Measurements from ENCODE around the gene DFFA. TPM values are rescaled to one million over a fixed set of nuclear protein-coding genes. Genes with fewer than 3 reads are reported as not detected.
"Not testable (repeated sequence)": the region's sequence is repeated elsewhere in the genome, so short reads cannot be mapped to it uniquely, and the experiment has no call there.

Gene DFFA
- total RNA-seq, 2 experiments from 2014 or later, result 76.7 to 81.8 TPM

DNA sequence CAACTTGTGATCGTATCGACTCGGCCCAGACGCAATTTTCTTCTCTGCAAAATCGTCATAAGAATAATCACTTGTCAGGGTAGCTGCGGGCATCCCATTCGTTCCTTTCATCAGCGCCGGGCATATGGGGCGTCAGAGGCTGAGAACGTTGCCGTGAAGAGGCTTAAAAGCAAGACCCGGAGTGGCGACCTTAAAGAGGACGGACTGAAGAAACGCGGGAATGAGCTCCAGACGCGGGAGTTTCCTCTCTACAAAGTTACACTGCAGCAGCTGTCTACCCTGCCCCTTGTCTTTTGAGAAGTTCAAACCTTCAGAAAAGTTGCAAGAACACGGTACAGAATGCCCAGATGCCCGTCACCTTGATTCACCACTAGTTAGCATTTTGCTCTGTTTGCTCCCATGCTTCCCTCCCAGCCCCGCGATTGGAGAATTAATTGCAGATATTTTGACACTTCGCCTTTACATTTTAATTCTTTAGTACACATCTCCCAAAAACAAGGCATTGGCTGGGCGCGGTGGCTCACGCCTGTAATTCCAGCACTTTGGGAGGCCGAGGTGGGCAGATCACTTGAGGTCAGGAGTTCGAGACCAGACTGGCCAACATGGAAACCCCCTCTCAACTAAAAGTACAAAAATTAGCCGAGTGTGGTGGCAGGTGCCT is 41.1 kb downstream of the DFFA start:
- DNase-seq (peak; percentile 38), ATAC-seq (peak; percentile 8)
- Mint-ChIP-seq H3K4me1 (ENCODE audit: low read depth) (peaks cover 16% of the 10 kb centered on the region), H3K4me3 (peak overlapping the region; percentile 88), H3K27ac (peak overlapping the region; percentile 94), H3K27me3 (no peaks in the 10 kb centered on the region), H3K9me3 (no peaks in the 10 kb centered on the region), H3K36me3 (ENCODE audit: low read depth) (no peaks in the 10 kb centered on the region)
- TF ChIP-seq, protein P1, sequence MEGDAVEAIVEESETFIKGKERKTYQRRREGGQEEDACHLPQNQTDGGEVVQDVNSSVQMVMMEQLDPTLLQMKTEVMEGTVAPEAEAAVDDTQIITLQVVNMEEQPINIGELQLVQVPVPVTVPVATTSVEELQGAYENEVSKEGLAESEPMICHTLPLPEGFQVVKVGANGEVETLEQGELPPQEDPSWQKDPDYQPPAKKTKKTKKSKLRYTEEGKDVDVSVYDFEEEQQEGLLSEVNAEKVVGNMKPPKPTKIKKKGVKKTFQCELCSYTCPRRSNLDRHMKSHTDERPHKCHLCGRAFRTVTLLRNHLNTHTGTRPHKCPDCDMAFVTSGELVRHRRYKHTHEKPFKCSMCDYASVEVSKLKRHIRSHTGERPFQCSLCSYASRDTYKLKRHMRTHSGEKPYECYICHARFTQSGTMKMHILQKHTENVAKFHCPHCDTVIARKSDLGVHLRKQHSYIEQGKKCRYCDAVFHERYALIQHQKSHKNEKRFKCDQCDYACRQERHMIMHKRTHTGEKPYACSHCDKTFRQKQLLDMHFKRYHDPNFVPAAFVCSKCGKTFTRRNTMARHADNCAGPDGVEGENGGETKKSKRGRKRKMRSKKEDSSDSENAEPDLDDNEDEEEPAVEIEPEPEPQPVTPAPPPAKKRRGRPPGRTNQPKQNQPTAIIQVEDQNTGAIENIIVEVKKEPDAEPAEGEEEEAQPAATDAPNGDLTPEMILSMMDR (IDR thresholded peaks at IDR 0.05), result no peak
- CTCF ChIA-PET, result interaction anchor here (1.2 to 6.8 kb wide), 8 partner anchors 8 to 384 kb away, joined by 4 to 100 read pairs (median 7); partner anchors contain the start of gene KIF1B
- POLR2A ChIA-PET, result interaction anchor here (0.6 to 1.3 kb wide), 3 partner anchors 31 to 270 kb away, joined by 3 to 4 read pairs (median 3); no protein-coding TSS in a partner anchor
- intact Hi-C loops (cut with micrococcal nuclease), result loop anchor here (10.0 kb wide), 1 partner anchor 64 kb away; no protein-coding TSS in a partner anchor

DNA sequence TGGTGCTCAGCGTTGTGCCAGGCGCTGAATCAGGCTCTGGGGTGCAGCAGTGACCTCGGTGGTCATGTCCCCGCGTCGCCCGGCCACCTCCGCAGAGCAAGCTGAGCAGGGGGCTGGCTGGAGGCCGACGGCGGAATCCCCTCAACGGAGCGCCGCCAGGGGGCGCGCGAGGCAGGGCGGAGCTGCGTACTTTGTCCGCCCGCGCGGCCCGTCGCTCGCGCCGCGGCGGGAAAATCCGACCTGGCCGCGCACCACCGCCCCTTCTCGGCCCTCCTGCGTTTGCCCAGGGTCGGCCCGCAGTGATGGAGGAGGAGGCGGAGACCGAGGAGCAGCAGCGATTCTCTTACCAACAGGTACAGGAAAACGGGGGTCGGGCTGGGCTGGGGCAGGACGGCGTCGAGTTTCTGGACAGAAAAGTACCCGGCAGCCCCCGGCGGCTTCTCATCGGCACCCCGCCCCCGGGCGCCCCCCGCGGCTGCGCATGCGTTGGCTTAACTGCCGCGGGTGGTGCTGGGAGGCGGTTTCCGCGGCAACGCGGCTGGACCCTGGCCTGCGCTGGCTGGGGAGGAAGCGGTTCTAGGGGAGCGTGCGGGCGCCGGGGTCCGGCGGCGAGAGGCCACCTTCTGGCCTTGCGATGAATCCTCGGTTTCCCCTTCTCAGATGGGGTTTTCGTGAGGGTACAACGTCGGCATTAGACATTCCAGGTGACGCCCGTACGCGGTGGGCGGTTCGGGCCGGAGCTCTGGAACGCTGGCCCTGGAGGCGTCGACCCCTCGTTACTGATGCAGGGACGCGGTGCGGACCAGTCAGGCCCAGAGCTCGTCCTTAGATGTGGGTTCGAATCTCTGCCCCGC is 41.9 kb downstream of the DFFA start, which contains the start of gene CENPS:
Gene CENPS (plus strand): TSS at position 218 of the 854 bp plus-strand sequence. CDS start 85 bp downstream, at position 303.
- Mint-ChIP-seq H3K4me3 (peak within 1 kb of the TSS; percentile 88), H3K27me3 (no peaks in the 10 kb centered on the region), H3K4me1 (ENCODE audit: low read depth) (peaks cover 16% of the 10 kb centered on the region), H3K9me3 (no peaks in the 10 kb centered on the region), H3K27ac (peak within 1 kb of the TSS; percentile 94), H3K36me3 (ENCODE audit: low read depth) (no peaks in the 10 kb centered on the region)
- peak; percentile 95 for DNase-seq
- intact Hi-C loops (cut with micrococcal nuclease), result loop anchor here (10.0 kb wide), 1 partner anchor 64 kb away; no protein-coding TSS in a partner anchor
- ATAC-seq, result peak; percentile 90
- ChIA-PET POLR2A (interaction anchor here (0.6 to 1.8 kb wide), 9 partner anchors 29 to 487 kb away, joined by 3 to 5 read pairs (median 3); partner anchors contain the start of genes KIF1B, LZIC and NMNAT1), CTCF (interaction anchor here (0.7 to 6.8 kb wide), 18 partner anchors 9 to 630 kb away, joined by 3 to 100 read pairs (median 4); partner anchors contain the start of gene KIF1B)
- TF ChIP-seq, protein P1 (IDR thresholded peaks at IDR 0.05), result peak; percentile 98

DNA sequence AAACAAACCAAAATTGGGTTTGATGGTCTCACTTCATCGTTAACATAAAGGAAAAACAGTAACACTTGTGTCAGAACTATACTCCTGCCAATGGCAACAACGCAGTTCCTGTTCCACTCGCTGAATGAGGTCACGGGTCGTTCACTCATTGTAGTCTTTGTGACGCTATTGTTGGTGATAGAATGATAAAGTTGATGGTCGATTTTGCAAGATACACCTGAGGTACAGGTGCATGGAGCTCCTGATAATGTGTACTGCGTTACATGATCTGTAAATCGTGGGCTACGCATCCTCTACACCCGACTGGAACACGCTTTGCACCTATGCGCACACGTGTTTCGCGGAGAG is 42.5 kb downstream of the DFFA start:
- H3K36me3 Mint-ChIP-seq (ENCODE audit: low read depth), result no peaks in the 10 kb centered on the region
- ChIA-PET CTCF (interaction anchor here (0.6 to 6.8 kb wide), 19 partner anchors 10 to 630 kb away, joined by 3 to 100 read pairs (median 4); partner anchors contain the start of gene KIF1B), POLR2A (interaction anchor here (0.6 to 1.8 kb wide), 7 partner anchors 29 to 486 kb away, joined by 3 to 5 read pairs (median 3); partner anchors contain the start of genes KIF1B, LZIC and NMNAT1)
- ATAC-seq, result peak; percentile 9
- peak overlapping the region; percentile 94 for H3K27ac Mint-ChIP-seq
- H3K4me1 Mint-ChIP-seq (ENCODE audit: low read depth), result peaks cover 16% of the 10 kb centered on the region
- H3K27me3 Mint-ChIP-seq, result no peaks in the 10 kb centered on the region
- intact Hi-C loops (cut with micrococcal nuclease), result loop anchor here (10.0 kb wide), 2 partner anchors 55 to 65 kb away; no protein-coding TSS in a partner anchor
- no peaks in the 10 kb centered on the region for H3K9me3 Mint-ChIP-seq
- TF ChIP-seq, protein P1 (IDR thresholded peaks at IDR 0.05), result no peak
- H3K4me3 Mint-ChIP-seq, result peak overlapping the region; percentile 88
- peak; percentile 48 for DNase-seq

DNA sequence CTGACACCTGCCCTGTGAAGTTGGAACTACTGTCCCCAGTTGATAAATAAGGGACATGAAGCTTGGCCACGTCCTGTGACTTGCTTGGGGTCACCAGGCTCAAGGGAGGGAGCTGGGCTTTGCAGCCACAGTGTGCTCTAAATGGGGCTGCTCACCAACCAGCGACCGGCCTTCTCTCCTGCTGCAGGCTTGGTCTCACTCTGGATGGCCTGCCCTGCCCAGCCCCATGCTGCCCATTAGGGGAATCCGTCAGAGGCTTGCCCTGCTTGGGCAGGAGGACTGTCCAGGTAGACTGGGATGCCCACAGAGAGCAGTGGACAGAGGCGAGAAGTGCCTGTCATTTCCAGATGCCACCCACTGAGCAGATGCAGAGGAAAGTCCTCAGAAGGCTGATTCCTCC is 43.3 kb downstream of the DFFA start:
- ChIA-PET POLR2A (interaction anchor here (0.6 to 1.8 kb wide), 3 partner anchors 28 to 510 kb away, joined by 3 to 5 read pairs (median 3); no protein-coding TSS in a partner anchor), CTCF (interaction anchor here (1.0 to 6.8 kb wide), 8 partner anchors 10 to 479 kb away, joined by 3 to 100 read pairs (median 4); partner anchors contain the start of gene KIF1B)
- H3K4me3 Mint-ChIP-seq, result peak overlapping the region; percentile 24
- H3K36me3 Mint-ChIP-seq (ENCODE audit: low read depth), result no peaks in the 10 kb centered on the region
- ATAC-seq, result no peak
- TF ChIP-seq, protein P1 (IDR thresholded peaks at IDR 0.05), result no peak
- H3K27ac Mint-ChIP-seq, result no peak overlapping the region
- H3K27me3 Mint-ChIP-seq, result no peaks in the 10 kb centered on the region
- H3K9me3 Mint-ChIP-seq, result no peaks in the 10 kb centered on the region
- intact Hi-C loops (cut with micrococcal nuclease), result loop anchor here (10.0 kb wide), 1 partner anchor 54 kb away; no protein-coding TSS in a partner anchor
- H3K4me1 Mint-ChIP-seq (ENCODE audit: low read depth), result peaks cover 16% of the 10 kb centered on the region
- DNase-seq, result no peak

DNA sequence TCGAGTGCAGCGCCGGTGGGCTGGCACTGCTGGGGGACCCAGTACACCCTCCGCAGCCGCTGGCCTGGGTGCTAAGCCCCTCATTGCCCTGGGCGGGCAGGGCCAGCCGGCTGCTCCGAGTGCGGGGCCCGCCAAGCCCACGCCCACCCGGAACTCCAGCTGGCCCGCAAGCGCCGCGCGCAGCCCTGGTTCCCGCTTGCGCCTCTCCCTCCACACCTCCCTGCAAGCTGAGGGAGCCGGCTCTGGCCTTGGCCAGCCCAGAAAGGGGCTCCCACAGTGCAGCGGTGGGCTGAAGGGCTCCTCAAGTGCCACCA is 45.8 kb downstream of the DFFA start:
- H3K4me3 Mint-ChIP-seq; ATAC-seq; H3K27me3 Mint-ChIP-seq; H3K36me3 Mint-ChIP-seq (ENCODE audit: low read depth); H3K9me3 Mint-ChIP-seq; H3K27ac Mint-ChIP-seq; POLR2A ChIA-PET; DNase-seq: not testable (repeated sequence)
- H3K4me1 Mint-ChIP-seq (ENCODE audit: low read depth), result peaks cover 14% of the 10 kb centered on the region
- intact Hi-C loops (cut with micrococcal nuclease), result loop anchor here (10.0 kb wide), 1 partner anchor 52 kb away; no protein-coding TSS in a partner anchor
- CTCF ChIA-PET, result interaction anchor here (1.2 kb wide), 1 partner anchor 642 kb away, joined by 3 read pairs; no protein-coding TSS in a partner anchor

DNA sequence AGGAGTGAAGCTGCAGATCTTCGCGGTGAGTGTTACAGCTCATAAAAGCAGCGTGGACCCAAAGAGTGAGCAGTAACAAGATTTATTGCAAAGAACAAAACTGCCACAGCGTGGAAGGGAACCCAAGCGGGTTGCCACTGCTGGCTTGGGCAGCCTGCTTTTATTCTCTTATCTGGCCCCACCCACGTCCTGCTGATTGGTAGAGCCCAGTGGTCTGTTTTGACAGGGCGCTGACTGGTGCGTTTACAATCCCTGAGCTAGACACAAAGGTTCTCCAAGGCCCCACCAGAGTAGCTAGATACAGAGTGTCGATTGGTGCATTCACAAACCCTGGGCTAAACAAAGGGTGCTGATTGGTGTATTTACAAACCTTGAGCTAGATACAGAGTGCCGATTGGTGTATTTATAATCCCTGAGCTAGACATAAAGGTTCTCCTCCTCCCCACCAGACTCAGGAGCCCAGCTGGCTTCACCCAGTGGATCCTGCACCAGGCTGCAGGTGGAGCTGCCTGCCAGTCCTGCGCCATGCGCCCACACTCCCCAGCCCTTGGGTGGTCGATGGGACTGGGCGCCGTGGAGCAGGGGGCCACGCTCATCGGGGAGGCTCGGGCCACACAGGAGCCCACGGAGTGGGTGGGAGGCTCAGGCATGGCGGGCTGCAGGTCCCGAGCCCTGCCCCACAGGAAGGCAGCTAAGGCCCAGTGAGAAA is 46.3 kb downstream of the DFFA start:
- H3K4me3 Mint-ChIP-seq; POLR2A ChIA-PET; H3K27me3 Mint-ChIP-seq; H3K4me1 Mint-ChIP-seq (ENCODE audit: low read depth); ATAC-seq; H3K36me3 Mint-ChIP-seq (ENCODE audit: low read depth); DNase-seq; H3K27ac Mint-ChIP-seq; H3K9me3 Mint-ChIP-seq: not testable (repeated sequence)
- CTCF ChIA-PET, result interaction anchor here (1.2 kb wide), 2 partner anchors 217 to 641 kb away, joined by 3 read pairs; no protein-coding TSS in a partner anchor
- intact Hi-C loops (cut with micrococcal nuclease), result loop anchor here (10.0 kb wide), 1 partner anchor 51 kb away; no protein-coding TSS in a partner anchor

Measured in activated CD8-positive, alpha-beta T cell treated with anti-CD3 and anti-CD28 coated beads for 36 hours (primary cell).